Prostate gland (tissue), 2 donors: ENCODE measurements around the gene SRP54. TPM values are rescaled to one million over a fixed set of nuclear protein-coding genes. Genes with fewer than 3 reads are reported as not detected.

ENCODE experiments used
- DNase-seq: peaks from one replicate; pipeline ENCODE4 v3.0.0-alpha.2; 2019; ENCODE audit warnings: low spot score
- H3K27ac ChIP-seq, 2 donors: fragments of 200-600 bp; sonication (generic); 2 replicates each; pipeline ENCODE4 v1.5.1; 2017 to 2019
- H3K27me3 ChIP-seq: fragments of 200-600 bp; sonication (generic); replicated peaks from 2 replicates; pipeline ENCODE4 v1.5.1; 2019; ENCODE audit not compliant: insufficient read depth
- H3K36me3 ChIP-seq, 2 donors: fragments of 200-600 bp; sonication (generic); 1 replicate in 1 of 2; 2 replicates in 1 of 2; pipeline versions ENCODE4 v1.5.1 to v1.8.1; 2017 to 2019
- H3K4me1 ChIP-seq: fragments of 200-600 bp; sonication (generic); replicated peaks from 2 replicates; pipeline ENCODE4 v1.5.1; 2019
- H3K4me3 ChIP-seq, 2 donors: fragments of 200-600 bp; sonication (generic); 2 replicates each; pipeline ENCODE4 v1.5.1; 2017 to 2019
- H3K9me3 ChIP-seq: fragments of 200-600 bp; sonication (generic); 2 replicates; pipeline ENCODE4 v1.5.1; 2017
- POLR2A ChIP-seq: fragments of 450-650 bp; IDR thresholded peaks from one replicate; pipeline ENCODE4 v1.6.1; 2016; ENCODE audit warnings: antibody characterized with exemption, mild to moderate bottlenecking
- POLR2AphosphoS5 ChIP-seq: sonication (generic); formaldehyde crosslinking; IDR thresholded peaks from one replicate; pipeline ENCODE4 v1.6.1; 2017; ENCODE audit warnings: antibody characterized with exemption
- WGBS: methylation state at CpG from one replicate; pipeline ENCODE4 v1.1.5; 2018; 5-methylcytosine and 5-hydroxymethylcytosine counted together
- intact Hi-C: fragments of 100-400 bp; cut with DNase I; formaldehyde crosslinking; loops from one replicate; pipeline ENCODE4 v1.14.2; 2022
- total RNA-seq, 2 donors: library from RNA; depleted of rRNA; stranded (reverse); fragments of >200 nt; gene quantifications; one replicate each; pipeline ENCODE4 v1.1.0, GENCODE V29; 2016
- TF ChIP-seq, protein P1 (sequence below), 4 experiments: fragments of 200-600 bp in 2 of 4; fragments of 450-650 bp in 2 of 4; sonication (generic) in 2 of 4; IDR thresholded peaks; 1 replicate in 3 of 4; 2 replicates in 1 of 4; pipeline ENCODE4 v1.5.1; 2016 to 2019; ENCODE audit warnings: antibody characterized with exemption in 4 of 4, mild to moderate bottlenecking in 2 of 4, moderate library complexity in 2 of 4

The SRP54 gene
- total RNA-seq, 2 donors from 2014 or later = 54.9 to 70.0 TPM

GRCh38 chr14:34993426-34993825, 10.6 kb downstream of the SRP54 start:
- no peak overlapping the region for H3K27ac ChIP-seq
- no peak for DNase-seq
- no peaks in the 10 kb centered on the region for H3K4me1 ChIP-seq
- WGBS = 96% methylated on average over 3 of the region's 3 CpGs
- H3K9me3 ChIP-seq = no peaks in the 10 kb centered on the region
- intact Hi-C loops = no loop called here
- no peaks in the 10 kb centered on the region for H3K27me3 ChIP-seq
- no peak for TF ChIP-seq POLR2AphosphoS5
- no peak for TF ChIP-seq POLR2A
- TF ChIP-seq, protein P1, sequence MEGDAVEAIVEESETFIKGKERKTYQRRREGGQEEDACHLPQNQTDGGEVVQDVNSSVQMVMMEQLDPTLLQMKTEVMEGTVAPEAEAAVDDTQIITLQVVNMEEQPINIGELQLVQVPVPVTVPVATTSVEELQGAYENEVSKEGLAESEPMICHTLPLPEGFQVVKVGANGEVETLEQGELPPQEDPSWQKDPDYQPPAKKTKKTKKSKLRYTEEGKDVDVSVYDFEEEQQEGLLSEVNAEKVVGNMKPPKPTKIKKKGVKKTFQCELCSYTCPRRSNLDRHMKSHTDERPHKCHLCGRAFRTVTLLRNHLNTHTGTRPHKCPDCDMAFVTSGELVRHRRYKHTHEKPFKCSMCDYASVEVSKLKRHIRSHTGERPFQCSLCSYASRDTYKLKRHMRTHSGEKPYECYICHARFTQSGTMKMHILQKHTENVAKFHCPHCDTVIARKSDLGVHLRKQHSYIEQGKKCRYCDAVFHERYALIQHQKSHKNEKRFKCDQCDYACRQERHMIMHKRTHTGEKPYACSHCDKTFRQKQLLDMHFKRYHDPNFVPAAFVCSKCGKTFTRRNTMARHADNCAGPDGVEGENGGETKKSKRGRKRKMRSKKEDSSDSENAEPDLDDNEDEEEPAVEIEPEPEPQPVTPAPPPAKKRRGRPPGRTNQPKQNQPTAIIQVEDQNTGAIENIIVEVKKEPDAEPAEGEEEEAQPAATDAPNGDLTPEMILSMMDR (IDR thresholded peaks at IDR 0.05) = no peak
- no peak overlapping the region for H3K4me3 ChIP-seq
- no peaks in the 10 kb centered on the region for H3K36me3 ChIP-seq

DNA sequence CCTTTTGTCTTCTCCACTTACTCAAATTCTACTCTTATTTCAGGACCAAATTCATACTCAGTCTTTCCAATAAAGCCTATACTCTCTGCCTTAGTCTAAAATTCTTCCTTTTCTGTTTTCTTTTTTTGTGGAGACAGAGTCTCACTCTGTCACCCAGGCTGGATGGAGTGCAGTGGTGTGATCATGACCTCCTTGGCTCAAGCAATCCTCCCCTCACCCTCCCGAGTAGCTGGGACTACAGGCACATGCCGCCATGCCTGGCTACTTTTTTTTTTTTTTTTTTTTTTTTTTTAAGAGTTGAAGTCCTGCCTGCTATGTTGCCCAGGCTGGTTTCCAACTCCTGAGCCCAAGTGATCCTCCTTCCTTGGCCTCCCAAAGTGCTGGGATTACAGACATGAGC, 11.9 kb downstream of the SRP54 start:
- Histone ChIP-seq H3K9me3 (no peaks in the 10 kb centered on the region), H3K36me3 (no peaks in the 10 kb centered on the region), H3K27ac (no peak overlapping the region), H3K4me3 (no peak overlapping the region), H3K4me1 (no peaks in the 10 kb centered on the region), H3K27me3 (no peaks in the 10 kb centered on the region)
- intact Hi-C loops = no loop called here
- no peak for DNase-seq
- WGBS = 83% methylated on average over 2 of the region's 2 CpGs
- no peak for TF ChIP-seq POLR2A
- TF ChIP-seq, protein P1 (IDR thresholded peaks at IDR 0.05) = no peak

DNA sequence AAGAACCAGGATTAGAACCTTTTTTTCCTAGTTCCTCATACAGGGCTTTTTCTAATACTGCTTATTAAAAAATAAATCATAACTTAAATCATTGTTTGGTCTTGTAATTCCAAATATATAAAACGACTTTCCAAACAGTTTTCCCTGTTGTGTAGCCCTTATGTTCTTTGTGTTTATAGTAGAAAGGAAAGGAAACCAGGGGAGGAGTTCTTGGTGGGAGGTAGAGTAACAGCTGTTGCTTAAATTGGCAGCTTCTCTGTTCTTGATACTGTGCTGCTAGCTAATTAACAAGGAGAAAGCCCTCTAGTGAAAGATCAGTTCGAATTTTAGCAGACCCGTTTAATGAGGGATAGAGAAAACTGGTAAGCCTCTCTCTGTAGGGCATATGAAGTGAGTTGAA, 15.0 kb downstream of the SRP54 start:
- WGBS = 25% methylated on average over 3 of the region's 3 CpGs
- no peaks in the 10 kb centered on the region for H3K27me3 ChIP-seq
- TF ChIP-seq, protein P1 (IDR thresholded peaks at IDR 0.05) = no peak
- TF ChIP-seq POLR2A (no peak), POLR2AphosphoS5 (no peak)
- H3K4me1 ChIP-seq = no peaks in the 10 kb centered on the region
- intact Hi-C loops = no loop called here
- no peak overlapping the region for H3K27ac ChIP-seq
- H3K4me3 ChIP-seq = no peak overlapping the region
- H3K36me3 ChIP-seq = no peaks in the 10 kb centered on the region
- H3K9me3 ChIP-seq = no peaks in the 10 kb centered on the region
- DNase-seq = no peak

DNA sequence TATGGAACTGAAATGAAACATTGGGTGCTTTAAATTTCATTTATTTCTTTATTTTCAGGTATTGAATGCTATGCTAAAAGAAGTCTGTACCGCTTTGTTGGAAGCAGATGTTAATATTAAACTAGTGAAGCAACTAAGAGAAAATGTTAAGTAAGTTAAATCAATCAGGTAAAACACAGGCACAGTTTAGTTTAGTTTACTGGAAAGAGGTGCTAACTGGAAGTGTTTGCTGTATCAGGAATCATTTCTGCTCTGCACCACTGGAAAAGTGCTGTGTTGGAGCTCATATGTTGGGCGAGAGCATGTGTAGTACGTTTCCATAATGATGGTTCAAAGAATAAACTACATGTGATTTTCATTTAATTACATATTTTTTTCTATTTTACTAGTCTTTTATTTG, 16.7 kb downstream of the SRP54 start:
- intact Hi-C loops = no loop called here
- no peaks in the 10 kb centered on the region for H3K4me1 ChIP-seq
- H3K4me3 ChIP-seq = no peak overlapping the region
- no peaks in the 10 kb centered on the region for H3K36me3 ChIP-seq
- H3K27me3 ChIP-seq = no peaks in the 10 kb centered on the region
- WGBS = 86% methylated on average over 3 of the region's 3 CpGs
- TF ChIP-seq, protein P1 (IDR thresholded peaks at IDR 0.05) = no peak
- no peaks in the 10 kb centered on the region for H3K9me3 ChIP-seq
- no peak for DNase-seq
- H3K27ac ChIP-seq = no peak overlapping the region

GRCh38 chr14:35001621-35002020, 18.8 kb downstream of the SRP54 start:
- H3K9me3 ChIP-seq = no peaks in the 10 kb centered on the region
- no peak overlapping the region for H3K4me3 ChIP-seq
- H3K27ac ChIP-seq = no peak overlapping the region
- DNase-seq = no peak
- H3K4me1 ChIP-seq = no peaks in the 10 kb centered on the region
- no peaks in the 10 kb centered on the region for H3K27me3 ChIP-seq
- WGBS = 90% methylated on average over 2 of the region's 2 CpGs
- intact Hi-C loops = no loop called here
- TF ChIP-seq POLR2AphosphoS5 = no peak
- TF ChIP-seq POLR2A = no peak
- TF ChIP-seq, protein P1 (IDR thresholded peaks at IDR 0.05) = no peak
- no peaks in the 10 kb centered on the region for H3K36me3 ChIP-seq
